ENCODE measurements around the gene CACNA2D2. TPM values are rescaled to one million over a fixed set of nuclear protein-coding genes. Genes with fewer than 3 reads are reported as not detected.

The CACNA2D2 gene
- total RNA-seq, 1 experiment from 2014 or later, result not detected

DNA sequence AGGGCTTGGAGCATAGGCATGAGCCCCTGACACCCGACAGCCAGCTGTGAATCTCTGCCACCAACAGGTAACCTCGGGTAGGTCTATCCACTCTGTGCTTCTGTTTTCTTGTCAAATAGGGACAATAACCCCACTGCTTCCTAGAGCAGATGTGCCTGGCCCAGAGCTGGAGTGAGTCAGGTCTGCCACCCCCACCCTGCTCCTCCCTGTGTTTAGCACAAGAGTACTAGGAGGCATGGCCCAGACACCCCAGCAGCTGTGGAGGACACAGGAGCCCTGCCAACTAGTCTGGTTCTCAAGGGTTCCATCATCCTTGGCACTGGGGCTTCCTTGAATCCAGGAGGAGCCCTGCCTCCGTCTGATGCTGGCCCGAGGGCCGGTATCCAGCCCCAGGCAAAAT, 110.4 kb downstream of the CACNA2D2 start:
- Histone ChIP-seq H3K79me2 (ENCODE audit: low read length) (no peaks in the 10 kb centered on the region), H3K4me1 (ENCODE audit: low read length) (no peaks in the 10 kb centered on the region), H3K36me3 (ENCODE audit: insufficient read depth, low read length) (no peaks in the 10 kb centered on the region), H3K27me3 (ENCODE audit: low read length) (no peaks in the 10 kb centered on the region), H3K9me3 (ENCODE audit: low read length) (no peaks in the 10 kb centered on the region), H3K9ac (ENCODE audit: low read length) (no peak overlapping the region), H3K9me2 (replicated peaks; ENCODE audit: insufficient read depth, low read length) (no peaks in the 10 kb centered on the region), H3K4me3 (ENCODE audit: low read length) (no peak overlapping the region), H4K20me1 (ENCODE audit: insufficient read depth, low read depth, low read length) (no peaks in the 10 kb centered on the region), H3K27ac (ENCODE audit: low read length) (no peak overlapping the region), H3K4me2 (ENCODE audit: low read depth, low read length, poor library complexity, severe bottlenecking) (no peak overlapping the region), H2AFZ (ENCODE audit: low read length) (no peak overlapping the region)
- no peak for DNase-seq

- H3K36me3 ChIP-seq (ENCODE audit: insufficient read depth, low read length), result no peaks in the 10 kb centered on the region
- H2AFZ ChIP-seq (ENCODE audit: low read length), result no peak overlapping the region
- H3K4me3 ChIP-seq (ENCODE audit: low read length), result no peak overlapping the region
- H3K9me2 ChIP-seq (replicated peaks; ENCODE audit: insufficient read depth, low read length), result no peaks in the 10 kb centered on the region
- no peaks in the 10 kb centered on the region for H4K20me1 ChIP-seq (ENCODE audit: insufficient read depth, low read depth, low read length)
- no peaks in the 10 kb centered on the region for H3K27me3 ChIP-seq (ENCODE audit: low read length)
- H3K27ac ChIP-seq (ENCODE audit: low read length), result no peak overlapping the region
- no peaks in the 10 kb centered on the region for H3K9me3 ChIP-seq (ENCODE audit: low read length)
- no peaks in the 10 kb centered on the region for H3K79me2 ChIP-seq (ENCODE audit: low read length)
- H3K4me1 ChIP-seq (ENCODE audit: low read length), result no peaks in the 10 kb centered on the region
- DNase-seq, result no peak
- no peak overlapping the region for H3K4me2 ChIP-seq (ENCODE audit: low read depth, low read length, poor library complexity, severe bottlenecking)
- H3K9ac ChIP-seq (ENCODE audit: low read length), result no peak overlapping the region
Observed at GRCh38 chr3:50392101-50392715, 111.2 kb downstream of the CACNA2D2 start.

DNA sequence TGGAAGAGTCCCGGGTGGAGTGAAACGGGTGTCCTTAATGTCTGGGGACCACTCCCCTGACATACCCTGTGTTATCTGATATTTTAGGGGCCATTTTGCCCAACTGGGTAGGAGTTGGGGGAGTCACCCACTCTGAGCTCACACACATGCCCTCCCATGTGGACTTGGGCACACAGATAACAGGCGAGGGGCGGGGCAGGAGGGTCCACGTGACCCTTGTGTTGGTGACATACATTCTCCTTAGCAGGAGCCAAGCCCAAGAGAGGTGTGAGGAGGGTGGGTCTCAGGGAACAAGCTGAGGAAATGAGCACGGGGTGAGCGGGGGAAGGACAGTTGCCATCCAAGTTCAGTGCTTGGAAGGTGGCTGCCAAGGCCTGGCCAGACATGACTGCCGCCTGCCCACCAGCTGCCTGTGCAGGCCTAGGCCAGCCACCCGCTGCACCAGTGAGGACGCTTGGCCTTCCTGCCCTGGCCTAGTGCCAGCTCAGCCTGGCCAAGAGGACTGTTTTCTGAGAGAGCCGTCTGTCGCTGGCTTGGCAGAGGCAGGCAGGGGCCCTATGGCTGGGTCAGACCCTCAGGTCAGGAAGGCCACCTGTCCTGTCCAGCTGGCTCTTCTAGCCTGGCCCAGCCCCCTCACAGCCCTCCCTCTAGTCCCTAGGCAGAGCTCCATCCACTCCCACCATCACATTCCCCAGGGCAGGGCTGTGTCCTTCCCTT, 112.8 kb downstream of the CACNA2D2 start:
- H3K4me2 ChIP-seq (ENCODE audit: low read depth, low read length, poor library complexity, severe bottlenecking), result no peak overlapping the region
- no peak overlapping the region for H3K27ac ChIP-seq (ENCODE audit: low read length)
- no peak overlapping the region for H3K9ac ChIP-seq (ENCODE audit: low read length)
- no peaks in the 10 kb centered on the region for H3K36me3 ChIP-seq (ENCODE audit: insufficient read depth, low read length)
- no peaks in the 10 kb centered on the region for H3K9me2 ChIP-seq (replicated peaks; ENCODE audit: insufficient read depth, low read length)
- no peak overlapping the region for H3K4me3 ChIP-seq (ENCODE audit: low read length)
- H3K4me1 ChIP-seq (ENCODE audit: low read length), result no peaks in the 10 kb centered on the region
- H3K79me2 ChIP-seq (ENCODE audit: low read length), result no peaks in the 10 kb centered on the region
- H4K20me1 ChIP-seq (ENCODE audit: insufficient read depth, low read depth, low read length), result no peaks in the 10 kb centered on the region
- H2AFZ ChIP-seq (ENCODE audit: low read length), result no peak overlapping the region
- DNase-seq, result no peak
- no peaks in the 10 kb centered on the region for H3K9me3 ChIP-seq (ENCODE audit: low read length)
- no peaks in the 10 kb centered on the region for H3K27me3 ChIP-seq (ENCODE audit: low read length)

- Histone ChIP-seq H3K4me3 (ENCODE audit: low read length) (no peak overlapping the region), H3K9ac (ENCODE audit: low read length) (no peak overlapping the region), H3K36me3 (ENCODE audit: insufficient read depth, low read length) (no peaks in the 10 kb centered on the region), H3K27ac (ENCODE audit: low read length) (no peak overlapping the region), H3K4me2 (ENCODE audit: low read depth, low read length, poor library complexity, severe bottlenecking) (no peak overlapping the region), H3K4me1 (ENCODE audit: low read length) (no peaks in the 10 kb centered on the region), H3K27me3 (ENCODE audit: low read length) (no peaks in the 10 kb centered on the region), H3K9me2 (replicated peaks; ENCODE audit: insufficient read depth, low read length) (no peaks in the 10 kb centered on the region), H3K9me3 (ENCODE audit: low read length) (no peaks in the 10 kb centered on the region), H4K20me1 (ENCODE audit: insufficient read depth, low read depth, low read length) (no peaks in the 10 kb centered on the region), H3K79me2 (ENCODE audit: low read length) (no peaks in the 10 kb centered on the region), H2AFZ (ENCODE audit: low read length) (no peak overlapping the region)
- no peak for DNase-seq
Observed at GRCh38 chr3:50389414-50389767, 114.0 kb downstream of the CACNA2D2 start.

GRCh38 chr3:50388720-50389413, 114.6 kb downstream of the CACNA2D2 start:
- Histone ChIP-seq H2AFZ (ENCODE audit: low read length) (no peak overlapping the region), H3K9ac (ENCODE audit: low read length) (no peak overlapping the region), H3K9me2 (replicated peaks; ENCODE audit: insufficient read depth, low read length) (no peaks in the 10 kb centered on the region), H4K20me1 (ENCODE audit: insufficient read depth, low read depth, low read length) (no peaks in the 10 kb centered on the region), H3K27ac (ENCODE audit: low read length) (no peak overlapping the region), H3K79me2 (ENCODE audit: low read length) (no peaks in the 10 kb centered on the region), H3K27me3 (ENCODE audit: low read length) (no peaks in the 10 kb centered on the region), H3K9me3 (ENCODE audit: low read length) (no peaks in the 10 kb centered on the region), H3K4me1 (ENCODE audit: low read length) (no peaks in the 10 kb centered on the region), H3K4me2 (ENCODE audit: low read depth, low read length, poor library complexity, severe bottlenecking) (no peak overlapping the region), H3K4me3 (ENCODE audit: low read length) (no peak overlapping the region), H3K36me3 (ENCODE audit: insufficient read depth, low read length) (no peaks in the 10 kb centered on the region)
- no peak for DNase-seq

DNA sequence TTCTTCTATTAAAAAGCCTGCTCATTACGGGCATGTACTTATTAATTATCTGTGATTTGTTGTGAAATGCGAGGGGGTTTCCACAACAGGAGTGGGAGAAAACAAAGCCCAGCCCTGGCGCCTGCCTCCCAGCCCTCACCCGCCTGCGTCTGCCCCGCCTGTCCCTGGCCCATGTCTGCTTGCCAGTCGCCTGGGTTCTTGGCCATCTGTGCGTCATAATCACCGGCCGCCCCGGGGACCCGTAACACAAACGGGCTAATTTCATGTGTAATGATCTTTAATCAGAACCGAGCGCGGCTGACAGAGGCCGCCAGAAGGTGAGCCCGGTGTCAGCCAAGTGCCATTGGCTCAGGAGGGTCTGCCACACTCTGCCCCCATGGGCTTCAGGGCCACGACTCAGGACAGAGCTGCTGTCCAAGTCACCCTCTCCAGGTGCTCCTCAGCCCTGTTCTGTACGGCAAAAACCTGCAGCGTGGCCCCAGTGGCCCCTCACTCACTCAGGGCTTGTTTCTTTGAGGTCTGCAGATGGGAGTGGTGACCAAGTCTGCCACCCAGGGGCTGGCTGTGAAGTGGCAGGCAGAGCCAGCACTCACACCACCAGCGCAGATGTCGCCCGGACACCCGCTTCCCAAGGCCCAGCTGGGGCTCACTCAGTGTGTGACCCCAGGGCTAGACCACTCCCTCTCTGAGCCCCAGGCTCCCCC, 115.3 kb downstream of the CACNA2D2 start:
- no peak overlapping the region for H2AFZ ChIP-seq (ENCODE audit: low read length)
- H3K9ac ChIP-seq (ENCODE audit: low read length), result no peak overlapping the region
- H4K20me1 ChIP-seq (ENCODE audit: insufficient read depth, low read depth, low read length), result no peaks in the 10 kb centered on the region
- no peaks in the 10 kb centered on the region for H3K36me3 ChIP-seq (ENCODE audit: insufficient read depth, low read length)
- H3K79me2 ChIP-seq (ENCODE audit: low read length), result no peaks in the 10 kb centered on the region
- no peak overlapping the region for H3K27ac ChIP-seq (ENCODE audit: low read length)
- peak; percentile 65 for DNase-seq
- H3K4me1 ChIP-seq (ENCODE audit: low read length), result no peaks in the 10 kb centered on the region
- no peak overlapping the region for H3K4me3 ChIP-seq (ENCODE audit: low read length)
- no peak overlapping the region for H3K4me2 ChIP-seq (ENCODE audit: low read depth, low read length, poor library complexity, severe bottlenecking)
- no peaks in the 10 kb centered on the region for H3K27me3 ChIP-seq (ENCODE audit: low read length)
- H3K9me2 ChIP-seq (replicated peaks; ENCODE audit: insufficient read depth, low read length), result no peaks in the 10 kb centered on the region
- no peaks in the 10 kb centered on the region for H3K9me3 ChIP-seq (ENCODE audit: low read length)

DNA sequence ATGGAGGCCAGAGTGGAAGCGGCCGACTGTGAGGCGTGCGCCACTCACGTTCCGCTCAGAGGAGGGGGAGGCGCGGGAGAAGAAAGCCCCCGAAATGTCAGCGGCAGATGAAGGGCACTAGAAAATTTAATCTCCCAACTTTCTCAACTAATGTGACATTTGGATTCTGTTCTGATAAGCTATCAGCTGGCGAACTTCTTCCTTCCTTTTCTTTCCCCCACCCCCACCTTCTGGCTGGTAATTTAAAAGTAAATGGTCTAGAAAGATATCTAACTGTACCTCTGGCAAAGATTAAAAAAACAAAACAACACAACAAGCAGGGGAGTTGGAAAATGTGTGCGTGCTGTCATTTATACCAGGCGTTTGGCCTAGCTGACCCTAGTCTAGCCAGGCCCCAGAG, 117.7 kb downstream of the CACNA2D2 start:
- H3K9me2 ChIP-seq (replicated peaks; ENCODE audit: insufficient read depth, low read length), result no peaks in the 10 kb centered on the region
- no peak overlapping the region for H2AFZ ChIP-seq (ENCODE audit: low read length)
- no peaks in the 10 kb centered on the region for H3K4me1 ChIP-seq (ENCODE audit: low read length)
- no peak overlapping the region for H3K27ac ChIP-seq (ENCODE audit: low read length)
- H3K9ac ChIP-seq (ENCODE audit: low read length), result no peak overlapping the region
- H3K79me2 ChIP-seq (ENCODE audit: low read length), result no peaks in the 10 kb centered on the region
- no peak overlapping the region for H3K4me2 ChIP-seq (ENCODE audit: low read depth, low read length, poor library complexity, severe bottlenecking)
- no peaks in the 10 kb centered on the region for H4K20me1 ChIP-seq (ENCODE audit: insufficient read depth, low read depth, low read length)
- H3K9me3 ChIP-seq (ENCODE audit: low read length), result no peaks in the 10 kb centered on the region
- DNase-seq, result no peak
- H3K27me3 ChIP-seq (ENCODE audit: low read length), result no peaks in the 10 kb centered on the region
- H3K4me3 ChIP-seq (ENCODE audit: low read length), result no peak overlapping the region
- H3K36me3 ChIP-seq (ENCODE audit: insufficient read depth, low read length), result no peaks in the 10 kb centered on the region

DNA sequence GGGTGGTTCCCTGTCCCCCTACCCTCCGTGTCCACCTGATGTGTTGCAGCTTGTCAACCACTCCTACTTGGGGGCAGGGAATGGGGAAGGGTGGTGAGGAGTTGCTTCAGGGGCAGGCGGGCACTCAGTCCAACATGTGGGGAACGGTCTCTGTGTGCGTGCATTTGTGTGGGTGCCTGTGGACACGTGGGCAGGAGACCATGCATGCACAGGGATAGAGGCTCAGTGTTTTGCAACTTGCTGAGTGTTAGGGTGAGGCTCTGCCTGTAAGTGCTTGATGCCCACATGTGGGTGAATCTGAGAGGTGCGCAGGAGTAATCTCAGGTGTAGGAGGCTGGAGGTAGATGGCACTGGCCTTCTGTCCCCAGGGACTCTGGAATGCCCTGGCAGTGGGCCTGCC, 119.7 kb downstream of the CACNA2D2 start:
- no peak for DNase-seq
- no peak overlapping the region for H2AFZ ChIP-seq (ENCODE audit: low read length)

More for the DNA sequence above, 119.7 kb downstream of the CACNA2D2 start:
- Histone ChIP-seq H3K27ac (ENCODE audit: low read length) (no peak overlapping the region), H3K36me3 (ENCODE audit: insufficient read depth, low read length) (no peaks in the 10 kb centered on the region), H3K4me2 (ENCODE audit: low read depth, low read length, poor library complexity, severe bottlenecking) (no peak overlapping the region), H3K4me1 (ENCODE audit: low read length) (no peaks in the 10 kb centered on the region), H4K20me1 (ENCODE audit: insufficient read depth, low read depth, low read length) (no peaks in the 10 kb centered on the region), H3K79me2 (ENCODE audit: low read length) (no peaks in the 10 kb centered on the region), H3K27me3 (ENCODE audit: low read length) (no peaks in the 10 kb centered on the region), H3K9me3 (ENCODE audit: low read length) (no peaks in the 10 kb centered on the region), H3K9me2 (replicated peaks; ENCODE audit: insufficient read depth, low read length) (no peaks in the 10 kb centered on the region), H3K4me3 (ENCODE audit: low read length) (no peak overlapping the region), H3K9ac (ENCODE audit: low read length) (no peak overlapping the region)

Data from Karpas-422 (cell line).